Neural progenitor cell (in vitro differentiated cells): ENCODE results near the gene NPHP3. TPM values are rescaled to one million over a fixed set of nuclear protein-coding genes. Genes with fewer than 3 reads are reported as not detected.
A peak's percentile ranks its signal among the peaks of the same experiment; 100 is the strongest.

Experiments used
- DNase-seq: peaks from one replicate; pipeline ENCODE4 v3.0.0-alpha.2; 2016; ENCODE audit warnings: low spot score
- H2AFZ ChIP-seq: fragments of 200-600 bp; sonication (generic); replicated peaks from 2 replicates; pipeline ENCODE4 v1.6.1; 2016; ENCODE audit warnings: antibody characterized with exemption
- H3F3A ChIP-seq: fragments of 200-600 bp; sonication (generic); 2 replicates; pipeline ENCODE4 v1.6.1; 2016; ENCODE audit warnings: antibody characterized with exemption, low read depth
- H3K27ac ChIP-seq: fragments of 200-600 bp; sonication (generic); 2 replicates; pipeline ENCODE4 v1.5.1; 2016; ENCODE audit warnings: mild to moderate bottlenecking
- H3K27me3 ChIP-seq: fragments of 200-600 bp; sonication (generic); 2 replicates; pipeline ENCODE4 v1.6.1; 2016; ENCODE audit warnings: mild to moderate bottlenecking, moderate library complexity
- H3K36me3 ChIP-seq: fragments of 200-600 bp; sonication (generic); 2 replicates; pipeline ENCODE4 v1.5.1; 2016
- H3K4me1 ChIP-seq: fragments of 200-600 bp; sonication (generic); 2 replicates; pipeline ENCODE4 v1.6.1; 2016; ENCODE audit warnings: mixed run types
- H3K4me2 ChIP-seq: fragments of 200-600 bp; sonication (generic); 2 replicates; pipeline ENCODE4 v1.6.1; 2016
- H3K4me3 ChIP-seq: fragments of 200-600 bp; sonication (generic); 2 replicates; pipeline ENCODE4 v1.5.1; 2016
- H3K79me2 ChIP-seq: fragments of 200-600 bp; sonication (generic); 2 replicates; pipeline ENCODE4 v1.6.1; 2016; ENCODE audit warnings: low read depth
- H3K9ac ChIP-seq: fragments of 200-600 bp; sonication (generic); 2 replicates; pipeline ENCODE4 v1.6.1; 2016
- H3K9me3 ChIP-seq: fragments of 200-600 bp; sonication (generic); 2 replicates; pipeline ENCODE4 v1.5.1; 2016; ENCODE audit warnings: low read depth
- H4K20me1 ChIP-seq: fragments of 200-600 bp; sonication (generic); 2 replicates; pipeline ENCODE4 v1.6.1; 2016; ENCODE audit warnings: low read depth
- H3K27ac Mint-ChIP-seq: 3 replicates; pipeline ENCODE4 v1.8.0; 2021; ENCODE audit warnings: mixed read lengths
- H3K27me3 Mint-ChIP-seq: 2 replicates; pipeline ENCODE4 v1.8.0; 2022; ENCODE audit warnings: low read depth, mild to moderate bottlenecking, inconsistent platforms, moderate library complexity, mixed read lengths; ENCODE audit not compliant: insufficient read depth
- H3K36me3 Mint-ChIP-seq: 3 replicates; pipeline ENCODE4 v1.8.0; 2021; ENCODE audit warnings: mixed read lengths
- H3K4me1 Mint-ChIP-seq: 3 replicates; pipeline ENCODE4 v1.8.0; 2021; ENCODE audit warnings: mixed read lengths
- H3K4me3 Mint-ChIP-seq: 3 replicates; pipeline ENCODE4 v1.8.0; 2021; ENCODE audit warnings: mild to moderate bottlenecking, moderate library complexity, mixed read lengths
- H3K9me3 Mint-ChIP-seq: 3 replicates; pipeline ENCODE4 v1.8.0; 2020; ENCODE audit warnings: mixed read lengths
- EZH2 ChIP-seq: fragments of 200-600 bp; sonication (generic); IDR thresholded peaks from 2 replicates; pipeline ENCODE4 v1.6.1; 2017; ENCODE audit warnings: antibody characterized with exemption, mild to moderate bottlenecking, moderate library complexity
- EZH2phosphoT487 ChIP-seq: fragments of 200-600 bp; sonication (generic); IDR thresholded peaks from 2 replicates; pipeline ENCODE4 v1.6.1; 2017; ENCODE audit warnings: antibody characterized with exemption
- total RNA-seq: library from RNA; depleted of rRNA; stranded (reverse); fragments of >200 nt; gene quantifications from 2 replicates; pipeline ENCODE4 v1.2.3, GENCODE V29; 2015; ENCODE audit warnings: low replicate concordance
- TF ChIP-seq, protein P1 (sequence below): fragments of 200-600 bp; sonication (generic); IDR thresholded peaks from 2 replicates; pipeline ENCODE4 v1.5.1; 2017; ENCODE audit warnings: antibody characterized with exemption, mild to moderate bottlenecking

NPHP3 gene
- total RNA-seq, 1 donor from 2014 or later, result 73.1 TPM

GRCh38 chr3:132657869-132658747 is 64.1 kb downstream of the NPHP3 start:
- Mint-ChIP-seq H3K27ac (no peak overlapping the region), H3K9me3 (no peaks in the 10 kb centered on the region), H3K27me3 (no peaks in the 10 kb centered on the region), H3K4me3 (peak overlapping the region; percentile 97), H3K36me3 (no peaks in the 10 kb centered on the region), H3K4me1 (peaks cover 18% of the 10 kb centered on the region)
- H4K20me1 ChIP-seq, result peaks cover 11% of the 10 kb centered on the region
- H3K36me3 ChIP-seq, result no peaks in the 10 kb centered on the region
- H3K4me1 ChIP-seq, result peaks cover 12% of the 10 kb centered on the region
- DNase-seq, result no peak
- H3K27me3 ChIP-seq, result no peaks in the 10 kb centered on the region
- H2AFZ ChIP-seq, result no peak overlapping the region
- peaks cover 35% of the 10 kb centered on the region for H3K79me2 ChIP-seq
- H3K27ac ChIP-seq, result no peak overlapping the region
- TF ChIP-seq EZH2phosphoT487 (no peak), EZH2 (no peak)
- TF ChIP-seq, protein P1, sequence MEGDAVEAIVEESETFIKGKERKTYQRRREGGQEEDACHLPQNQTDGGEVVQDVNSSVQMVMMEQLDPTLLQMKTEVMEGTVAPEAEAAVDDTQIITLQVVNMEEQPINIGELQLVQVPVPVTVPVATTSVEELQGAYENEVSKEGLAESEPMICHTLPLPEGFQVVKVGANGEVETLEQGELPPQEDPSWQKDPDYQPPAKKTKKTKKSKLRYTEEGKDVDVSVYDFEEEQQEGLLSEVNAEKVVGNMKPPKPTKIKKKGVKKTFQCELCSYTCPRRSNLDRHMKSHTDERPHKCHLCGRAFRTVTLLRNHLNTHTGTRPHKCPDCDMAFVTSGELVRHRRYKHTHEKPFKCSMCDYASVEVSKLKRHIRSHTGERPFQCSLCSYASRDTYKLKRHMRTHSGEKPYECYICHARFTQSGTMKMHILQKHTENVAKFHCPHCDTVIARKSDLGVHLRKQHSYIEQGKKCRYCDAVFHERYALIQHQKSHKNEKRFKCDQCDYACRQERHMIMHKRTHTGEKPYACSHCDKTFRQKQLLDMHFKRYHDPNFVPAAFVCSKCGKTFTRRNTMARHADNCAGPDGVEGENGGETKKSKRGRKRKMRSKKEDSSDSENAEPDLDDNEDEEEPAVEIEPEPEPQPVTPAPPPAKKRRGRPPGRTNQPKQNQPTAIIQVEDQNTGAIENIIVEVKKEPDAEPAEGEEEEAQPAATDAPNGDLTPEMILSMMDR, result no peak
- no peaks in the 10 kb centered on the region for H3K9me3 ChIP-seq
- H3K4me3 ChIP-seq, result peak overlapping the region; percentile 91
- H3K9ac ChIP-seq, result no peak overlapping the region
- peaks cover 15% of the 10 kb centered on the region for H3F3A ChIP-seq
- H3K4me2 ChIP-seq, result peak overlapping the region; percentile 76

- Histone ChIP-seq H3K36me3 (no peaks in the 10 kb centered on the region), H3K4me2 (no peak overlapping the region), H3K4me1 (no peaks in the 10 kb centered on the region), H3K4me3 (no peak overlapping the region), H3K9me3 (no peaks in the 10 kb centered on the region), H3K27ac (no peak overlapping the region), H3K27me3 (no peaks in the 10 kb centered on the region), H4K20me1 (no peaks in the 10 kb centered on the region), H3K9ac (no peak overlapping the region), H2AFZ (no peak overlapping the region), H3K79me2 (peaks cover 8% of the 10 kb centered on the region), H3F3A (peaks cover 15% of the 10 kb centered on the region)
- Mint-ChIP-seq H3K4me1 (peaks cover 8% of the 10 kb centered on the region), H3K36me3 (no peaks in the 10 kb centered on the region), H3K9me3 (no peaks in the 10 kb centered on the region), H3K4me3 (no peak overlapping the region), H3K27ac (no peak overlapping the region), H3K27me3 (no peaks in the 10 kb centered on the region)
- no peak for DNase-seq
- TF ChIP-seq EZH2 (no peak), EZH2phosphoT487 (no peak)
- TF ChIP-seq, protein P1, result no peak
Observed at GRCh38 chr3:132655471-132655870, 66.7 kb downstream of the NPHP3 start.

GRCh38 chr3:132654721-132655120 is 67.5 kb downstream of the NPHP3 start:
- DNase-seq, result no peak
- Histone ChIP-seq H3F3A (peaks cover 9% of the 10 kb centered on the region), H3K79me2 (peaks cover 4% of the 10 kb centered on the region), H3K27me3 (no peaks in the 10 kb centered on the region), H3K4me2 (no peak overlapping the region), H3K4me3 (no peak overlapping the region), H2AFZ (no peak overlapping the region), H3K36me3 (no peaks in the 10 kb centered on the region), H3K9ac (no peak overlapping the region), H3K27ac (no peak overlapping the region), H3K9me3 (no peaks in the 10 kb centered on the region), H3K4me1 (no peaks in the 10 kb centered on the region), H4K20me1 (no peaks in the 10 kb centered on the region)
- Mint-ChIP-seq H3K9me3 (no peaks in the 10 kb centered on the region), H3K4me3 (no peak overlapping the region), H3K27ac (no peak overlapping the region), H3K36me3 (no peaks in the 10 kb centered on the region), H3K4me1 (peaks cover 8% of the 10 kb centered on the region), H3K27me3 (no peaks in the 10 kb centered on the region)
- TF ChIP-seq EZH2 (no peak), EZH2phosphoT487 (no peak)
- TF ChIP-seq, protein P1, result no peak
